Mesothelial cell of epicardium (in vitro differentiated cells): ENCODE results near the gene EIF3K. TPM values are rescaled to one million over a fixed set of nuclear protein-coding genes. Genes with fewer than 3 reads are reported as not detected.
"Not testable (repeated sequence)": the region's sequence is repeated elsewhere in the genome, so short reads cannot be mapped to it uniquely, and the experiment has no call there.

Experiments used
- DNase-seq, 2 experiments: peaks; one replicate each; pipeline ENCODE4 v3.0.0; 2021; ENCODE audit warnings: low spot score in 2 of 2; ENCODE audit not compliant: unreplicated experiment in 2 of 2
- H3K27ac Mint-ChIP-seq: 2 replicates; pipeline ENCODE4 v1.8.0; 2021; ENCODE audit warnings: mixed read lengths
- H3K27me3 Mint-ChIP-seq: 2 replicates; pipeline ENCODE4 v1.8.0; 2021; ENCODE audit warnings: low read depth, mixed read lengths
- H3K36me3 Mint-ChIP-seq: 2 replicates; pipeline ENCODE4 v1.8.0; 2021; ENCODE audit warnings: mixed read lengths
- H3K4me1 Mint-ChIP-seq: 2 replicates; pipeline ENCODE4 v1.8.0; 2021; ENCODE audit warnings: mixed read lengths
- H3K4me3 Mint-ChIP-seq: 2 replicates; pipeline ENCODE4 v1.8.0; 2021; ENCODE audit warnings: mild to moderate bottlenecking, moderate library complexity, mixed read lengths
- H3K9me3 Mint-ChIP-seq: 2 replicates; pipeline ENCODE4 v1.8.0; 2021; ENCODE audit warnings: mixed read lengths
- CTCF ChIP-seq: fragments of 200-600 bp; sonication (generic); IDR thresholded peaks from one replicate; pipeline ENCODE4 v1.5.0; 2021; ENCODE audit warnings: antibody characterized with exemption; ENCODE audit not compliant: unreplicated experiment
- total RNA-seq: library from RNA; stranded (reverse); gene quantifications from 3 replicates; pipeline ENCODE4 v1.2.1, GENCODE V29; 2021

The EIF3K gene
- total RNA-seq, 1 donor from 2014 or later = 198 TPM

GRCh38 chr19:38596057-38596981 is 22.7 kb upstream of the EIF3K start:
- peaks cover 5% of the 10 kb centered on the region for H3K4me1 Mint-ChIP-seq
- H3K27ac Mint-ChIP-seq = no peak overlapping the region
- DNase-seq = peak; percentile 64 to 85
- peaks cover 12% of the 10 kb centered on the region for H3K27me3 Mint-ChIP-seq
- H3K4me3 Mint-ChIP-seq = peak overlapping the region; percentile 65
- no peaks in the 10 kb centered on the region for H3K36me3 Mint-ChIP-seq
- no peak for TF ChIP-seq CTCF
- H3K9me3 Mint-ChIP-seq = no peaks in the 10 kb centered on the region

GRCh38 chr19:38597075-38597474 is 21.9 kb upstream of the EIF3K start:
- peaks cover 12% of the 10 kb centered on the region for H3K27me3 Mint-ChIP-seq
- H3K36me3 Mint-ChIP-seq = no peaks in the 10 kb centered on the region
- no peak overlapping the region for H3K27ac Mint-ChIP-seq
- DNase-seq = no peak
- TF ChIP-seq CTCF = no peak
- no peak overlapping the region for H3K4me3 Mint-ChIP-seq
- no peaks in the 10 kb centered on the region for H3K9me3 Mint-ChIP-seq
- peaks cover 5% of the 10 kb centered on the region for H3K4me1 Mint-ChIP-seq

GRCh38 chr19:38599722-38600121 is 19.3 kb upstream of the EIF3K start:
- no peak for TF ChIP-seq CTCF
- peaks cover 5% of the 10 kb centered on the region for H3K4me1 Mint-ChIP-seq
- no peak overlapping the region for H3K4me3 Mint-ChIP-seq

GRCh38 chr19:38602856-38603255 is 16.1 kb upstream of the EIF3K start:
- H3K4me1 Mint-ChIP-seq, H3K4me3 Mint-ChIP-seq, H3K36me3 Mint-ChIP-seq, H3K27me3 Mint-ChIP-seq, DNase-seq, H3K27ac Mint-ChIP-seq, H3K9me3 Mint-ChIP-seq: not testable (repeated sequence)

More at GRCh38 chr19:38599722-38600121, 19.3 kb upstream of the EIF3K start:
- Mint-ChIP-seq H3K36me3 (no peaks in the 10 kb centered on the region), H3K27ac (no peak overlapping the region), H3K27me3 (peaks cover 12% of the 10 kb centered on the region), H3K9me3 (no peaks in the 10 kb centered on the region)
- no peak for DNase-seq

GRCh38 chr19:38606131-38606530 is 12.9 kb upstream of the EIF3K start:
- no peaks in the 10 kb centered on the region for H3K9me3 Mint-ChIP-seq
- H3K36me3 Mint-ChIP-seq = no peaks in the 10 kb centered on the region
- H3K27ac Mint-ChIP-seq = no peak overlapping the region
- H3K4me1 Mint-ChIP-seq = no peaks in the 10 kb centered on the region
- no peaks in the 10 kb centered on the region for H3K27me3 Mint-ChIP-seq
- H3K4me3 Mint-ChIP-seq = no peak overlapping the region
- no peak for DNase-seq
- no peak for TF ChIP-seq CTCF

GRCh38 chr19:38614289-38614688 is 4.7 kb upstream of the EIF3K start:
- no peaks in the 10 kb centered on the region for H3K36me3 Mint-ChIP-seq
- TF ChIP-seq CTCF = no peak
- peaks cover 13% of the 10 kb centered on the region for H3K4me1 Mint-ChIP-seq
- no peak for DNase-seq
- H3K27me3 Mint-ChIP-seq = no peaks in the 10 kb centered on the region
- H3K4me3 Mint-ChIP-seq = no peak overlapping the region
- no peaks in the 10 kb centered on the region for H3K9me3 Mint-ChIP-seq
- no peak overlapping the region for H3K27ac Mint-ChIP-seq
